Hepatocyte (in vitro differentiated cells): ENCODE data around the gene SPESP1. TPM values are rescaled to one million over a fixed set of nuclear protein-coding genes. Genes with fewer than 3 reads are reported as not detected.
"Not testable (repeated sequence)": the region's sequence is repeated elsewhere in the genome, so short reads cannot be mapped to it uniquely, and the experiment has no call there.

ENCODE experiments used
- DNase-seq: peaks from one replicate; pipeline ENCODE4 v3.0.0-alpha.2; 2016; ENCODE audit warnings: low spot score
- H2AFZ ChIP-seq: fragments of 200-600 bp; sonication (generic); 2 replicates; pipeline ENCODE4 v1.6.0; 2016; ENCODE audit warnings: antibody characterized with exemption, mild to moderate bottlenecking
- H3K27ac ChIP-seq: fragments of 200-600 bp; sonication (generic); 2 replicates; pipeline ENCODE4 v1.5.1; 2016; ENCODE audit warnings: mild to moderate bottlenecking
- H3K27me3 ChIP-seq: fragments of 200-600 bp; sonication (generic); 2 replicates; pipeline ENCODE4 v1.6.1; 2016
- H3K36me3 ChIP-seq: fragments of 200-600 bp; sonication (generic); replicated peaks from 2 replicates; pipeline ENCODE4 v1.5.1; 2016; ENCODE audit warnings: low read depth; ENCODE audit not compliant: insufficient read depth
- H3K4me1 ChIP-seq: fragments of 200-600 bp; sonication (generic); 2 replicates; pipeline ENCODE4 v1.5.1; 2016; ENCODE audit warnings: mild to moderate bottlenecking, moderate library complexity; ENCODE audit not compliant: insufficient read depth
- H3K4me2 ChIP-seq: fragments of 200-600 bp; sonication (generic); 2 replicates; pipeline ENCODE4 v1.6.0; 2016
- H3K4me3 ChIP-seq: fragments of 200-600 bp; sonication (generic); 2 replicates; pipeline ENCODE4 v1.5.1; 2016; ENCODE audit warnings: mild to moderate bottlenecking
- H3K79me2 ChIP-seq: fragments of 200-600 bp; sonication (generic); 2 replicates; pipeline ENCODE4 v1.6.0; 2017; ENCODE audit warnings: mild to moderate bottlenecking
- H3K9me2 ChIP-seq: fragments of 200-600 bp; sonication (generic); replicated peaks from 2 replicates; pipeline ENCODE4 v1.6.0; 2017; ENCODE audit warnings: mild to moderate bottlenecking; ENCODE audit not compliant: insufficient read depth
- H3K9me3 ChIP-seq: fragments of 200-600 bp; sonication (generic); 2 replicates; pipeline ENCODE4 v1.5.1; 2016; ENCODE audit warnings: low read depth, mild to moderate bottlenecking
- H4K20me1 ChIP-seq: fragments of 200-600 bp; sonication (generic); 2 replicates; pipeline ENCODE4 v1.6.0; 2016; ENCODE audit warnings: mild to moderate bottlenecking; ENCODE audit not compliant: insufficient read depth, poor library complexity, severe bottlenecking
- CTCF ChIP-seq: fragments of 200-600 bp; sonication (generic); IDR thresholded peaks from 2 replicates; pipeline ENCODE4 v1.5.1; 2016; ENCODE audit warnings: antibody characterized with exemption, mild to moderate bottlenecking; ENCODE audit not compliant: poor library complexity
- EZH2 ChIP-seq: fragments of 200-600 bp; sonication (generic); IDR thresholded peaks from 2 replicates; pipeline ENCODE4 v1.6.1; 2016; ENCODE audit warnings: antibody characterized with exemption, mild to moderate bottlenecking, borderline replicate concordance
- EZH2phosphoT487 ChIP-seq: fragments of 200-600 bp; sonication (generic); IDR thresholded peaks from one replicate; pipeline ENCODE4 v1.6.1; 2018; ENCODE audit warnings: antibody characterized with exemption, mild to moderate bottlenecking, low read depth, moderate library complexity; ENCODE audit not compliant: unreplicated experiment, severe bottlenecking
- WGBS: methylation state at CpG from one replicate; pipeline ENCODE4 v1.1.6; 2016; ENCODE audit warnings: low lambda C conversion rate; ENCODE audit errors: missing lambda C conversion rate; 5-methylcytosine and 5-hydroxymethylcytosine counted together
- polyA plus RNA-seq: library from polyadenylated mRNA; unstranded; fragments of >200 nt; fragmentation: Nextera tagmentation; extraction: Ambion mirVana; gene quantifications from 2 replicates; pipeline ENCODE4 v1.2.1, GENCODE V29; 2016
- total RNA-seq: library from RNA; depleted of rRNA; stranded (reverse); fragments of >200 nt; gene quantifications from 2 replicates; pipeline ENCODE4 v1.2.3, GENCODE V29; 2014

The SPESP1 gene
- total and polyA plus RNA-seq, 2 experiments from 2014 or later, result not detected

- no peaks in the 10 kb centered on the region for H4K20me1 ChIP-seq
- DNase-seq, result no peak
- H2AFZ ChIP-seq, result no peak overlapping the region
- no peaks in the 10 kb centered on the region for H3K36me3 ChIP-seq
- WGBS, result 89% methylated on average over 3 of the region's 3 CpGs
- H3K27ac ChIP-seq, result no peak overlapping the region
- no peaks in the 10 kb centered on the region for H3K4me1 ChIP-seq
- H3K9me2 ChIP-seq, result no peaks in the 10 kb centered on the region
- H3K4me2 ChIP-seq, result no peak overlapping the region
- peaks cover 9% of the 10 kb centered on the region for H3K27me3 ChIP-seq
- H3K9me3 ChIP-seq, result no peaks in the 10 kb centered on the region
- H3K4me3 ChIP-seq, result no peak overlapping the region
- TF ChIP-seq EZH2phosphoT487 (no peak), CTCF (no peak), EZH2 (no peak)
- no peaks in the 10 kb centered on the region for H3K79me2 ChIP-seq
These were observed 27.4 kb downstream of the SPESP1 start for GRCh38 chr15:68957696-68958095.

DNA sequence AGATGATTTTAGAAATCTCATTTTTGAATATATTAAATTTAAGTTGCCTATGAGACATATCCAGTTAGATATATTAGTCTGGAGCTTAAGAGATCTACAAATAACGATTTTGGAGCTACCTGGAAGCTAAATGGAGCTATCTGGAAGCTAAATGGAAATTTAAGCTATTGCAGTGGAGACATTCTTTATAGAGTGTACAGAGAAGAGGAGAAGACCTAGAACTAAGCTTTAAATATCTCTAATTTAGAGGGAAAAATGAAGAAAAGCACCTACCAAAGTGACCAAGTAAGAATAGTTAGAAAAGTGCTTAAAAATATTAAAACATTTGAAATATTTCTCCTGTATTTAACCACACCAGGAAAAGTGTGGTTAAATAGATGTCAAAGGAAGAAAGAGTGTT is 28.3 kb downstream of the SPESP1 start:
- H3K4me1 ChIP-seq, result no peaks in the 10 kb centered on the region
- no peak overlapping the region for H3K4me2 ChIP-seq
- DNase-seq, result no peak
- no peak overlapping the region for H2AFZ ChIP-seq
- H3K27me3 ChIP-seq, result peaks cover 9% of the 10 kb centered on the region
- TF ChIP-seq CTCF, result no peak
- TF ChIP-seq EZH2phosphoT487, result no peak
- TF ChIP-seq EZH2, result no peak
- H3K79me2 ChIP-seq, result no peaks in the 10 kb centered on the region
- 73% methylated on average over 1 of the region's 1 CpG for WGBS
- no peak overlapping the region for H3K27ac ChIP-seq
- no peak overlapping the region for H3K4me3 ChIP-seq
- no peaks in the 10 kb centered on the region for H3K9me2 ChIP-seq
- H4K20me1 ChIP-seq, result no peaks in the 10 kb centered on the region
- no peaks in the 10 kb centered on the region for H3K9me3 ChIP-seq
- no peaks in the 10 kb centered on the region for H3K36me3 ChIP-seq

GRCh38 chr15:68962465-68962864 is 32.1 kb downstream of the SPESP1 start:
- 95% methylated on average over 1 of the region's 1 CpG for WGBS
- TF ChIP-seq EZH2, result no peak
- TF ChIP-seq CTCF, result no peak
- no peak for TF ChIP-seq EZH2phosphoT487

GRCh38 chr15:68963719-68964118 is 33.4 kb downstream of the SPESP1 start:
- H3K4me1 ChIP-seq, H3K79me2 ChIP-seq, H3K27ac ChIP-seq, H3K4me3 ChIP-seq, H3K27me3 ChIP-seq, DNase-seq, H3K36me3 ChIP-seq, H3K9me2 ChIP-seq, H2AFZ ChIP-seq, H3K9me3 ChIP-seq, H3K4me2 ChIP-seq, H4K20me1 ChIP-seq: not testable (repeated sequence)
- WGBS, result 83% methylated on average over 7 of the region's 7 CpGs

More at GRCh38 chr15:68962465-68962864, 32.1 kb downstream of the SPESP1 start:
- peaks cover 9% of the 10 kb centered on the region for H3K27me3 ChIP-seq
- H3K9me3 ChIP-seq, result no peaks in the 10 kb centered on the region
- no peaks in the 10 kb centered on the region for H3K79me2 ChIP-seq
- H3K4me2 ChIP-seq, result no peak overlapping the region
- no peak overlapping the region for H3K4me3 ChIP-seq
- no peaks in the 10 kb centered on the region for H4K20me1 ChIP-seq
- H3K27ac ChIP-seq, result no peak overlapping the region
- no peak for DNase-seq
- no peaks in the 10 kb centered on the region for H3K36me3 ChIP-seq
- H2AFZ ChIP-seq, result no peak overlapping the region
- no peaks in the 10 kb centered on the region for H3K9me2 ChIP-seq
- H3K4me1 ChIP-seq, result no peaks in the 10 kb centered on the region
